Spleen (tissue), 7 donors: ENCODE data around the gene PIERCE2.
"Not testable (repeated sequence)": the region's sequence is repeated elsewhere in the genome, so short reads cannot be mapped to it uniquely, and the experiment has no call there.

Experiments
- CTCF ChIP-seq, 11 experiments: fragments of 200-600 bp in 7 of 11; fragments of 450-650 bp in 4 of 11; sonication (generic) in 4 of 11; IDR thresholded peaks in 8 of 11; conservative IDR thresholded peaks in 3 of 11; 1 replicate in 7 of 11; 2 replicates in 4 of 11; pipeline versions ENCODE4 v1.4.0 to v1.8.0; 2016 to 2021; ENCODE audit warnings: antibody characterized with exemption in 11 of 11, inconsistent platforms in 4 of 11, mild to moderate bottlenecking in 1 of 11
- POLR2A ChIP-seq, 3 donors: fragments of 450-650 bp; IDR thresholded peaks; one replicate each; pipeline ENCODE4 v1.5.1; 2017; ENCODE audit warnings: antibody characterized with exemption in 3 of 3, mild to moderate bottlenecking in 1 of 3
- POLR2AphosphoS5 ChIP-seq, 3 donors: sonication (generic); formaldehyde crosslinking; IDR thresholded peaks; one replicate each; pipeline ENCODE4 v1.5.1; 2017; ENCODE audit warnings: antibody characterized with exemption in 3 of 3
- donor health status: DM: no; HTN: no; CAD: no; lungs with moderate emphysema.
- donor health status: DM: no; HTN: no; CAD: no.
- donor health status: DM: no; HTN: no; CAD: no.

DNA sequence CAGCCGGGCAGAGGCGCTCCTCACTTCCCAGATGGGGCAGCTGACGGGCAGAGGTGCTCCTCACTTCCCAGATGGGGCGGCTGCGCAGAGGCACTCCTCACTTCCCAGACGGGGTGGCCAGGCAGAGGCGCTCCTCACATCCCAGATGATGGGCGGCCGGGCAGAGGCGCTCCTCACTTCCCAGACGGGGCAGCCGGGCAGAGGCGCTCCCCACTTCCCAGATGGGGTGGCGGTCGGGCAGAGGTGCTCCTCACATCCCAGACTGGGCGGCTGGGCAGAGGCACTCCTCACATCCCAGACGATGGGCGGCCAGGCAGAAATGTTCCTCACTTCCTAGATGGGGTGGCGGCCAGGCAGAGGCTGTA is 38.7 kb downstream of the PIERCE2 start:
- TF ChIP-seq CTCF (IDR thresholded peaks at IDR 0.05 in 8 of 11, conservative IDR thresholded peaks at IDR 0.05 in 3 of 11); POLR2A (IDR thresholded peaks at IDR 0.05); POLR2AphosphoS5 (IDR thresholded peaks at IDR 0.05): not testable (repeated sequence)
